GM18861 (cell line): ENCODE data around the gene C1QTNF1.

Experiments used
- ATAC-seq: cut with Tn5 transposase; IDR thresholded peaks from one replicate; pipeline ENCODE4 v1.9.1; 2021; ENCODE audit not compliant: unreplicated experiment

C1QTNF1 gene

DNA sequence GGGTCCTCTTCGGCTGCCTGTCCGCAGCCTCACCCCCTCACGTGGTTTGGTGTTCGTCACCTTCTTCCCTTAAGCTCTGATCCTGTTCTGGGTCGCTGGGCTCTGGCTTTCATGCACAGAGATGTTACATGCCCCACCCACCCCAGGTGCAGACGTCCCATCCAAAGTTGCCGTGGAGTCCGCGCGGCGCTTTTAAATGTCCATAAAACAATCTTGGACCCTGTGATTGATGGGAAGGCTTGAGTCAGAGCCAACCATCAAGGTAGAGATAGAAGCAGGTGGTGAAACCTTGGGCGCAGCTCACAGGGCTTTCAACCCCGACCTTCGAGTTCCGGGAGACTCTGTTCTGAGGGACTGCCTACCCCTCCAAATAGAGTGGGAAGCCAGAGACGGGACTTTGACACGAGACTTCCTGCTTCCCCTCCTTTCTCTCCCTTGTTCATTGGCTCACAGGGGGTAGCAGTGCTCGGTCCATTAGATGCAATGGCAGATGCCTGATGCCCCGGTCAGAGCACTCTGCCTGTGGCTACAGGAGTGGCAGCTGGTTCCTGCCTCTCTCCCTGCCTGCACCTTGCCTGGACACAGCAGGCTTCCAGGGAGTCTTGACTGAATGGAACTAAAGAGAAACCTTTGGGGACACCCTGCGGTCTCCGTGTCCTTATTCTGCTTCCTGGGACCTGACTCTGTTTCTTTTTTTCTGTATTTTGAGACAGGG, 54.7 kb downstream of the C1QTNF1 start:
- no peak for ATAC-seq

DNA sequence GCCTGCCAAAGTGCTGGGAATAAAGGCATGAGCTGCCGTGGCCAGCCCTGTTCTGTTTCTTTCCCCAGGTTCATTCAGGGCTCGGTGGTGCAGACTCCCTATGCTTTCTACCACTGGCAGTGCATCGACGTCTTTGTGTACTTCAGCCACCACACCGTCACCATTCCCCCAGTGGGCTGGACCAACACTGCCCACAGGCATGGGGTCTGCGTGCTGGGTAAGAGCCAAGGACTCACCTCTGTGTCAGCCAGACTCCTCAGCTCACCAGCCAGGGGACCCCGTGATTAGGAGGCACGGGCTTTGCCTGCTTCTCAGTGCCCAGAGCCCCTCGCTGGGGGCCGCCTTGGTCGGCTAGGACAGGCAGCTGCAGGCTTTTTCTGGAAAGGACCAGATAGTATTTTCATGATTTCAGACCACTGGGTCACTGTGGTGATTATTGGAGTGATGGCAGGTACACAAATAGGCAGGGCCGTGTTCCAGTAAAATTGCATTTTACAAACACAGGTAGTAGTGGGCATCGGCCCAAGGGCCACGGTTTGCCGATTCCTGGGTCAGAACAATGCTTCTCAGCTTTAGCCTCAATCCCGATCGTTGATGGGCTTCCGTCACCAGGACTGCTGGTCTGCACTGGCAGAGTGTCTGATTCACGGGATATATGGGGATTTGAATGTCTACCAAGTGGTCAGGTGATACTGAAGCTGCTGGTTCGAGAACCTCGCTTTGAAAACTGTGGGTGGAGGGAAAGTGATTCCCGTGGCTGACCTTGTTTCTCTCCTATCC, 55.6 kb downstream of the C1QTNF1 start:
- ATAC-seq, result no peak

DNA sequence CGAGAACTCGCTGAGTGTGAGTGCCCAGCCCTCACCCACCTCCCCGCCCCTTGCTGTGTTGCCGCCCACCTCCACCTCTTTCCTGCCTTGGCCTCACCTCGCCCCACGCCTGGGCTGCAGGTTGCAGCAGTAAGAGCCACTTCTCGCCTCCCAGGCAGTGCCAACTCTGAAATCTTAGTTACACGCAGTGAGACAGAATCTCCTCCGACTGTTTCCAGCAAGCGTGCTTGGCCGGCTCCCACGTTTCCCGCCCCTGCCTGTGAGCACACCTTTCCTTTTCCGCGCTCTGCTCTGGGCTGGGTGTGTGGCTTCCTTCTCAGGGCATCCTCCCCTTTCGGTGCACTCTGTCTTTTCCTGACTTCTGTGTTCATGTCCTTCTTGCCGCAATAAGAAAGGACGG, 56.4 kb downstream of the C1QTNF1 start:
- no peak for ATAC-seq

DNA sequence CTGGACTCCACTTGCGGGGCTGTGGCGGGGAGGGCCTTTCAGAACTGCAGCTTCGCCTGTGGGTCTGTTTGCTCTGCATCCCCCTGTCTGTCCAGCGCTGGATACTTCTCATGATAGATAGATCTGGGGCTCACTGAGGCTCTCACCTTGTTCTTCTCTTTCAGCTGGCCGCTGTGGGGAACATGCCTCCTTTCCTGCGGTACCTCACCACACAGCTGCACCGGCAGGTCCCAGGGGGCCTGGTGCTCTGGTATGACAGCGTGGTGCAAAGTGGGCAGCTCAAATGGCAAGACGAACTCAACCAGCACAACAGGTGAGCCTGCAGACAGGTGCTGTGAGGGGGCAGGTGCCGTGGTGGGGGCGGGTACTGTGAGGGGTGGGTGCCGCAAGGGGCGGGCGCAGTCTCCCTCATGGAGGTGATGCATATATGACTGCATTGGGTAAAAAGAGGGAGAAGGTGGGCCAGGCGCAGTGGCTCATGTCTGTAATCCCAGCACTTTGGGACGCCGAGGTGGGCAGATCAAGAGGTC, 56.9 kb downstream of the C1QTNF1 start:
- no peak for ATAC-seq

DNA sequence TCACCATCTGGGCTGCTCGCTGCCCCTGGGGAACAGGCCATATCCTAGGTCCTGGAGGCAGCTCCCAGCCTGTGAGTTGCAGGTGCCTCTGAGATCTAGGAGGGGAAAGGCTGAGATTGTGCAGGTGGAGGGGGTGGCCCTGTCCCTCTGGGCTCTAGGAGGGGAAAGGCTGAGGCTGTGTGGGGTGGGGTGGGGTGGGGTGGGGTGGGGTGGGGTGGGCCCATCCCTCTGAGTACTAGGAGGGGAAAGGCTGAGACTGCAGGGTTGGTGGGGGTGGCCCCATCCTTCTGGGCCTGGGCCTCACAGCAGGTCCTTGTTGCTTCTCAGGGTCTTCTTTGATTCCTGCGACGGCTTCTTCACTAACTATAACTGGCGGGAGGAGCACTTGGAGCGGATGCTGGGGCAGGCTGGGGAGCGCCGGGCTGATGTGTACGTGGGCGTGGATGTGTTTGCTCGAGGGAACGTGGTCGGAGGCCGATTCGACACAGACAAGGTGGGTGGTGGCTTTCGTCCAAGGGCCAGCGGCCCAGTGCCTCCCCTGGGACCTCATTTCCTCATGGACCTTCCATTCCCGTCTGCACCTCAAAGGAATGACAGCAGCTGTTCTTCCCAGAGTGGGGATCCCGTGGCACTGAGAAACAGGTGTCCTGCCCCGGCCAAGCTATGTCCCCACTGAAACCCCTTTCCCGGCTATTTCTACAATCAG, 57.8 kb downstream of the C1QTNF1 start:
- ATAC-seq, result no peak

DNA sequence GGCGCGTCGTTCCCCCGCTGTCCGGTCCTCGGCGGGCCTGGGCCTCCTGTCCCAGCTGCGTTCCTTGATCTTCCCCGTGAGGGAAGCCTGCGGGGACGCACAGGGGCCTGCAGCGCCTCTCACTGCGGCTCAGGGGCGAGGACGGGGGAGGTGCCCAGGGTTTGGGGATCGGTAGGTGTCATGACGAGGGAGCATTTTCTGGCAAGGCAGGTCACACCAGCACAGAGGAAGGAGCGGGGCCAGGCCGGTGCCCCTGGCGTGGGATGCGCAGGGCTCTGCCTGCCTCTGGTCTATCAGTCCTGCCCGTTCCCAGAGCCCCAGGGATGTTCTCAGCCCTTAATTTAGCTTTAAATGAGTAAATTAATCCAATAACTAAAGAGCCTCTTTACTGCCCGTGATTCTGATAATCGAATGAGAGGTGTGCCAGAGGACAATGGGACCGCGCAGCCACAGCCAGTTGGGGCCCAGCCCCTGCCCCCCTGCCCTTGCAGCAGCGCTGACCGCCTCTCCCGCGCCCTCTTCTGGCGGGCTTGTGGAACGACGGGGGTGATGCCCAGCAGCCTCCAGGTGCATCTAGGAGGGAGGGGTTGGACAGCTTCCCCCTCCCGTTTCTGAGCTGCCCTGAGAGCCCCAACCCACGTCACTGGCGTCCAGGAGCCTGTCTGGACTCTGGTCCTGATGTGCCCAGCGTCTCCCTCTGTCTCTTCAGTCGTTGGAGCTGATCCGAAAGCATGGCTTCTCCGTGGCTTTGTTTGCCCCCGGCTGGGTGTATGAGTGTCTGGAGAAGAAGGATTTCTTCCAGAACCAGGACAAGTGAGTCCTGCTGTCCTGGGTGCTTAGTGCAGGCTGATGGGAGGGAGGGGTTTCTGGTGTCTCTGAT, 58.6 kb downstream of the C1QTNF1 start:
- ATAC-seq, result no peak

DNA sequence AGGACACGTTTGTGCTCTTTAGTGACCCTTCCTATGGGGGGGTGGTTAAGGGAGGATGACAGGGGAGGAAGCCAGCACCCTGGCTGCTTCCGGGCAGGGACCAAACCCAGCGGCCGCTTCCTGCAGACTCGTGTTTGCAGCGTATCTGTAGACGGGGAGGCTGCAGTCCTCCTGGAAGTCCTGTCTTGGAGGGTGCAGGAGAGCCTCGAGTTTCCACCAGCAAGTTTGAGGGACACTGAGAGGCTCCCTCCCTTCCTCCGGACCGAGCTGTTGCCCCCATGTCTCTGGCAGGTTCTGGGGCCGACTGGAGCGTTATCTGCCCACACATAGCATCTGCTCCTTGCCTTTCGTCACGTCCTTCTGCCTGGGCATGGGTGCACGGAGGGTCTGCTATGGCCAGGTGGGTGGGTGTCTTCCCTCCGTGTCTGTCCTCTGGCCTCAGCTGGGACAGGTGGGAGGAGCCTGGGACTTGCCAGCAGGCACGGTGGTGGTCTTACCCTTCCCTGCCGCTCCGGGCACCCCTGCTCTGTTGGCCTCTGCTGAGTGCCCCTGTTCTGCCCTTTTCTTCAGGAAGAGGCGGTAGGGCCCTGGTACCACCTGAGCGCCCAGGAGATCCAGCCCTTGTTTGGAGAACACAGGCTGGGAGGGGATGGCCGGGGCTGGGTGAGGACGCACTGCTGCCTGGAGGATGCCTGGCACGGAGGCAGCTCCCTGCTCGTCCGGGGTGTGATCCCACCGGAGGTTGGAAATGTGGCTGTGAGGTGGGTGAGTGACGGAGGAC, 59.4 kb downstream of the C1QTNF1 start:
- no peak for ATAC-seq

DNA sequence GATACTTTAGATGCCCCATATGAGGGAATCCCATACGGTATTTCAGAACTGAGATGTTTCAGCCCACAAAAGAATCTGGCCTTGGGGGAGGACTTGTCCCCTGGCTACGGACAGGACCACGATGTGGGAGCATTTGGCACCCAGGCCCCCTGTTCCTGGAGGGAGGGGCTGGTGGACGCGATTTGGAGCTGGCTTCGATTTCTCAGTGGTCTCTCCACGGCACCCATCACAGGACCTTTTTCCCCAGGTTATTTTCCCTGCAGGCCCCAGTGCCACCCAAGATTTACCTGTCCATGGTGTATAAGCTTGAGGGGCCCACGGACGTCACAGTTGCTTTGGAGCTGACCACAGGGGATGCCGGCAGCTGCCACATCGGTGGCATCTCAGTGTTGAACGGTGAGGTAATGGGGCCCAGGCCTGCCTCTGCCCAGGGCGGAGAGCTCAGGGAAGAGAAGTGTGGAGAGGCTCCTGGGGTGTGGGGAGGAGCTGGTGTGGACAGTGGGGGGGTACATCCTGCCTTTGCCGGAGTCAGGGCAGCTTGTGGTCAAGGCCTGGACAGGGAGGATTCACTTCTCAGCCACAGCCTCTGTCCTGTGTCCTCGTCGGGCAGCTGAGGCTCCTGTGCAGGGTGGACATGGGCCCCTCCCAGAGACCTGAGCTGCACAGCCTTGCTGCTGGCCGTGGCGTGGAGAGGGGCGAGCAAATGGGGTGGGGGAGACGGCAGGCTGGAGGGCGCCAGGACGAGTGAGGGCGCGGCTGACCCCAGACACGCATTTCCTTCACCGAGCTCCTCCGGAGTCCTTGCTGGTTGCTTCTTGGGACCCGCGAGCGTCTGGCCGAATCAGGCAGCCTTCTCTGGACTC, 60.6 kb downstream of the C1QTNF1 start:
- ATAC-seq, result no peak

DNA sequence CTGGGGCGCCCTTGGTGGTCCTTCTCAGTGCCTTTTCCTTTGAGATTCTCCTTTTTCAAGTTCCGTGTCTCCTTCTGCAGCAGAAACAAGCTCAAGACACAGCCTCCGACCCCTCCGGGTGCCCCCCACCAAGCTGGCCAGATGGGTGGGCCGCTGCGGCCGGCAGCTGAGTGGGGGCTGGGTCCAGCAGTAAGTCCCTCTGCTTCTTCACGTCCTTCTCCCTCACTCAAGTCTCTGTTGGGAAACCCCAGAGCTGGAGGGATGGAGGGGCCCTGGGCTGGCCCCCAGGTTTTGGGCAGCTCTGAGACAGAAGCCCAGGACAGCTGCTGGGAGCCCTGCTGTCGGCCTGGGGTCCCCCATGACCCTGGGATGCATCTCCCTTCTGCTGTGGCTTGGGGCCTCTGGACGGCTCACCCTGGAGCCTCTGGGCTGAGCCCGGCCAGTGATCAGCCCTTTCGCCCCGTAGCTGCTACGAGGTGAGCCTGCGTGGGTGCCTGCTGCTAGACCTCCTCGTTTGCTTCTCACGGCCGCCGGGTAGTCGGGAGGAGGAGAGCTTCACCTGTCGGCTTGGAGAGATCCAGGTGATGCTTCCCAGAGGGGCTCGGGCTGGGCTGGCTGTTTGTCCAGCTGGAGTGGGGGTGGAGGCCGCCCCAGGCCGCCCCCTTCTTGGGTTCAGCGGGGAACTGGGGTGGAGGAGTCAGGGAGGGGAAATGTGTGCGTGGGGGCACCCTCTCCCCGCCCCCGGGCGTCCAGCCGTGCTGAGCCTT, 61.4 kb downstream of the C1QTNF1 start:
- ATAC-seq, result no peak

DNA sequence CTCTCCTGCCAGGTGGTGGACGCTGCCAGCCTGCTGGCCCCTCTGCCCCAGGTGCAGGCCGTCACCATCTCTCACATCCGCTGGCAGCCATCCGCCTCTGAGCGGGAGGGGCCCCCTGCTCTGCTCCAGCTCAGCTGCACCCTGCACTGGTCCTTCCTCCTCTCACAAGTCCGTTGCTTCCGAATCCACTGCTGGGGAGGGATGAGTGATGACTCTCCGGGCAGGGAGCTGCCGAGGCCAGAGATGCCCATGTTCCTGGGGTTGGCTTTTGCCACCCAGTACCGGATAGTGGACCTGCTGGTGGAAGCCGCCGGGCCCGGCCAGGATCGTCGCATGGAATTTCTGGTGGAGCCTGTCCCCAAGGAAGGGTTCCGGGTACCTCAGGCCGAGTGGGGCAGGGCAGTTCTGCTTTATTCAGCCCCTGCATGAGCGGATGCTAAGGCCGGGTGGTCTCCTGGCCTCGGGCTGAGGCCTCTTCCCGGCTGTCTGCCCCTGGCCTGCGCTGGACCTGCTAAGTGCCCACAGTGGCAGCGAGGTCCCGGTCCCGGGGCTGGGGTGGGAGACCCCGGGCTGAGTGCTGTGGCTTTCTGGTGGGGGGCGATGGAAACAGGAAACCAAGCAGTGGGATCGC, 62.1 kb downstream of the C1QTNF1 start:
- ATAC-seq, result no peak

DNA sequence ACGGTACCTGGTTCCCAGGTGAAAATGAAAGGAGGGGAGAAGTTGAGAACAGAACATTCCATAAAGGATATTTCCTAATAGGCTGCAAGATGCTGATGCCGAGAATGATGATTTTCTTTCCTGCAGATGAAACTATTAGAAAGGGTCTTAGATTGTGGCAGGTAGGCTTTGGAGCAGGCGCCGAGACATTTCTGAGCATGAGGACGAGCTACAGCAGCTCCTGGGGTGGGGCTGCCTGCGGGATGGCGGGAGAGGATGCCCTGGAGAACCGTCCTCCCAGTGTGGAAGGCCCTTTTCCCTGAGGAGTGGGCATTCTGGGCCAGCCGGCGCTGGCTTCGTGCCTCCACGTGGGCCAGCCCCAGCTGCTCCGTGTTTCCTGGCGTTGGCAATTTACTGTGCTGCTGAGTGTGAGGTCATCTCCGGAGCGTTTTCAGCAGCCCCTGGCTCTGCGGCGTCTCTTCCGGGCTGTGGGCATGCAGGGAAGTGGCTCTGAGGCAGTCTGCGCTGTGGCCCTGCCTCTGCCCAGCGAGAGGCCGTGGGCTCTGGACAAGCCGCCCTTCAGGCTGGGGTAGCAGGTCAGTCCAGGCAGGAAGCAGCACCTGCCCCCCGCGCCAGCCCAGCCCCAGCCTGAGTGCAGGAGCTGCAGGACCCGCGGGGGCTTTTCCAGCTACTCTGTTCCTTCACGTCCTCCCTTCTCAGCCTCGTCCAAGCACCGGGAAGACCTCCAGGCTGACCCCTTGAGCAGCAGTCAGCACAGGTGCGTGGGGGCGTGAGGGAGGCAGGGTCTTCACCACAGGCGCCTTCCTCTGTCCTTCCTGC, 62.8 kb downstream of the C1QTNF1 start:
- ATAC-seq, result no peak

DNA sequence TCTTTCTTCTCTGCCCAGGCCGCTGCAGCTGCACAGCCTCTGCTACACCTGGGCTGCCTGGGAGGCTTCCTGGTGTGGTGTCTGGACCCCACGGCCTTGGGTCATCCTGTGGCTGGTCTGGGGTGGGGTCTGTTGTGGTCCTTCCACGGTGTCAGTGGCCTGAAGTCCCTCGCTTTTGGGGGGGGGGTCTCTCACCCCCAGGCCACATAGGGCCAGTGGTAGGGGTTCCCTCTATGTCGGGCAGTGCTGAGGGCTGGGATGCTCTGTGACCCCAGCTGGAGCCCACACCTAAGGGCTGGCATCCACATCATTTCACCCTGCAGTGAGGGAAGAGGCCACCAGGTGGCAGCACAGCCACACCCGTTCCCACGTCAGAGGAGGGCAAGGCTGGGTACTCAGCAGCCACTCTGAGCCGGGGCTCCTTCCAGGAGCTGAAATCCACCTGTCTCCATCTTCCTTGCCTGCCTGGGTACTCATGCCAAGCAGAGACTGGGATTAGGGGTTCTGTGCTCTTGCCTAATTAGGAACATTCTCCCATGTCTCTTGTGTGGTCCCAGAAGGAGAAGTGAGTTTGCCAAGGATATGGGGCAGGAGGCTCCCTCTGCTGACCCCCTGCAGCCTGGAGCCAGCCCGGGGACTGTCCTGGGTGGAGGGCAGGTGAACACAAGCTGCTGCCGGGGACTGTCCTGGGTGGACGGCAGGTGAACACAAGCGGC, 63.6 kb downstream of the C1QTNF1 start:
- no peak for ATAC-seq

DNA sequence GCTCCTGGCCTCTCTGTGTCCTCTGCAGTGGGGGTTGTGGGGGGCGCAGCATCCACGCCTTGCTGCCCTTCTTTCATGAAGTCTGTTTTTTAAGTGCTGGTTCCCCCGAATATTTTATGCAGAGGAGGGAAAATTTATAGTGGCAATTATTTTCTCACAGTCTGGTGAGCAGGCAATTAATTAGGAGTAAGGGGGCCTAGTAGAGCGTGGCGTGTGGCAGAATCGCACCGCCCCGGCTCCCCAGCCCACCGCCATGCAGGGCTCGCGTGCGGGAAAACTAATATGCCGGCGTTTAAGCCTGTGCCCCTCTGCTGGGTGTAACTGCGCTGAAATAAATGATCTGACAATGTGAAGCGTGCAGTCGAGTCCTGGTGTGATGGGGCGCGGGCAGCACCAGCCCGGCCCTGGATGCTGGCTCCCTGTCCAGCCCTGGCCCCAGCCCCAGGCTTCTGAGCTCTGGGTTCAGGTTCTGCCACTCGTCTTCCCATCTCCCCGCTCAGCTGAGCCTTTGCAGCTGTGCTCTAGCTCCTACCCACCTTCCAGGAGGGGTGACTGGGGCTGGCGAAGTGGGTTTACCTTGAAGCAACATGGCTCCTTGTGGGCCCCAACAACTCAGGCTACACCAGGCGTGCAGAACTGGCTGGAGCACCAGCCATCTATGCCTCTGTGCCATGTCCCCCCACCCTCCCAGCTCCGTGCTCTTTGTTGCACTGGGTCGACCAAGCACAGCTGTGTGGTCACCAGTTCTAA, 64.5 kb downstream of the C1QTNF1 start:
- ATAC-seq, result no peak

DNA sequence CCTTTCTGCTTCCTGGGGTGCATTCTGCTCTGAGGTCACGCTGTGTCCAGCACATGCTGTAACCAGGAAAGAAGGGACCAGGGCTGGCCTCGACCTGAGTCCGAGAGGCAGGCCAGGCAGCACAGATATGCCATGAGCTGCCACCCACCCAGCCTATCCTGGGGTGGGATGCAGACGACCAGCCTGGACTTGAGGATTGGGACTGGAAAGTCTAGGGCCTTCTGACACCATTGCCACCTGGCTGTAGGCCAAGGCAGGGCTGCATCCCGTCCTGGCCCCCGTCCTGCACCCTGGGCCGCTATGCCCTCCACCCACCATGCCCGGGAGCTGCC, 65.0 kb downstream of the C1QTNF1 start:
- no peak for ATAC-seq

DNA sequence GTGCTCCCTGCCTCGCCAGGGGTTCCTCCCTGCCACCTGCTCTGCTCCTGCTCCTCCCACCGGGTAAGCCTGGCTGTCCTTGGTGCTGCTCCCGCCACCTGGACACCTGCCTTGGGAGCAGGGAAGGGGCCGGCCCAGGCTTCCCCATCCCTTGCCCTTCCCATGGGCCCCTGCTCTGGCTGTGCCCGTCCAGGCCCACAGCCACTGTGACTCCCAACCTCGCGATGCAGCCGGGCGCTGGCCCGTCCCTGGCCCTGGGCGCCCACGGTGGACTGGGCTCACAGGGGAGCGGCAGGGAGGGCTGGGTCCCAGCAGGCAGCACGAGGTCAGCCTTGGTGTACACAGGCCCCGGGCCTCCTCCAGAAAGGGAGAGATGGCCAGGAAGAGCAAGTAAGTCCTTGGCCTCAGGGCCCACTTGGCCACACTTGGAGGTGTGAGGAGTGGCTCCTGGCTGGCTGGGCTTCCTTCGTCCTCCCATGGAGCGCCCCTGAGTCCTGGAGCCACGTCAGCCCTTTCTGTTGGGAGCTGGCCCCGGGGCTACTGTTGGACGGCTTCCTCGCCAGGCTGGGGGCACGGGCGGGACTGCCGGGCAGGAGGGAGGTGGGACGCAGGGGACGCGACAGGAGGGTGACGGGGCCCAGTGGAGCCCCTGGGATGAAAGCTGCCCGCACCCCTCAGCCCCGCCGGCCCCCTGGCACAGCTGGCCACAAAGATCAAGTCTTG, 65.9 kb downstream of the C1QTNF1 start:
- ATAC-seq, result no peak
